ACHN (cell line): ENCODE data around the gene GSDMA.
"Not testable (repeated sequence)": the region's sequence is repeated elsewhere in the genome, so short reads cannot be mapped to it uniquely, and the experiment has no call there.

Experiments
- DNase-seq: peaks from one replicate; pipeline ENCODE4 v3.0.0-alpha.2; 2015
- in situ Hi-C: cut with HindIII; loops from 2 replicates; pipeline ENCODE4 v1.10.0; 2017; ENCODE audit warnings: low sequenced_read_pairs, low pct_ligation_motif_present, low pct_unique_long_range_greater_than_20kb

Gene GSDMA

GRCh38 chr17:39979893-39980350 is 17.1 kb downstream of the GSDMA start:
- in situ Hi-C loops, result no loop called here
- DNase-seq, result peak; percentile 54

- in situ Hi-C loops, result no loop called here
- peak; percentile 100 for DNase-seq
Measured at GRCh38 chr17:39980351-39981206, 17.8 kb downstream of the GSDMA start, which contains the start of gene PSMD3. Gene PSMD3 (plus strand): TSS chr17:39980807. CDS start chr17:39980971, 164 bp downstream.

- in situ Hi-C loops, result no loop called here
- no peak for DNase-seq
Measured at GRCh38 chr17:39981207-39981741, 18.5 kb downstream of the GSDMA start.

GRCh38 chr17:39981766-39982375 is 19.1 kb downstream of the GSDMA start:
- in situ Hi-C loops, result no loop called here
- no peak for DNase-seq

- DNase-seq, result no peak
- in situ Hi-C loops, result no loop called here
Measured at GRCh38 chr17:39988206-39988810, 25.5 kb downstream of the GSDMA start.

- DNase-seq, result no peak
- in situ Hi-C loops, result no loop called here
Measured at GRCh38 chr17:39994448-39994847, 31.6 kb downstream of the GSDMA start.

- DNase-seq, result no peak
- in situ Hi-C loops, result no loop called here
Measured at GRCh38 chr17:39995438-39995837, 32.6 kb downstream of the GSDMA start.

- in situ Hi-C loops, result no loop called here
- DNase-seq, result no peak
Measured at GRCh38 chr17:39996162-39996561, 33.4 kb downstream of the GSDMA start.

- in situ Hi-C loops, result no loop called here
- no peak for DNase-seq
Measured at GRCh38 chr17:39996800-39997199, 34.0 kb downstream of the GSDMA start.

- in situ Hi-C loops, result no loop called here
- no peak for DNase-seq
Measured at GRCh38 chr17:39997543-39997942, 34.7 kb downstream of the GSDMA start.

GRCh38 chr17:39999067-39999466 is 36.3 kb downstream of the GSDMA start:
- in situ Hi-C loops, result no loop called here
- DNase-seq, result no peak

- DNase-seq, result no peak
- in situ Hi-C loops, result no loop called here
Measured at GRCh38 chr17:40000161-40000560, 37.4 kb downstream of the GSDMA start.

GRCh38 chr17:40001335-40001734 is 38.5 kb downstream of the GSDMA start:
- in situ Hi-C loops, DNase-seq: not testable (repeated sequence)

- no peak for DNase-seq
Measured at GRCh38 chr17:40004072-40004471, 41.3 kb downstream of the GSDMA start.

GRCh38 chr17:40004712-40005111 is 41.9 kb downstream of the GSDMA start:
- in situ Hi-C loops, result no loop called here
- no peak for DNase-seq

More at GRCh38 chr17:40004072-40004471, 41.3 kb downstream of the GSDMA start:
- in situ Hi-C loops, result no loop called here

- DNase-seq, result no peak
- in situ Hi-C loops, result no loop called here
Measured at GRCh38 chr17:40005520-40005919, 42.7 kb downstream of the GSDMA start.

GRCh38 chr17:40010946-40011500 is 48.2 kb downstream of the GSDMA start:
- in situ Hi-C loops, result not testable (repeated sequence)

GRCh38 chr17:40012017-40012647 is 49.3 kb downstream of the GSDMA start:
- in situ Hi-C loops, result not testable (repeated sequence)

More at GRCh38 chr17:40010946-40011500, 48.2 kb downstream of the GSDMA start:
- DNase-seq, result not testable (repeated sequence)

More at GRCh38 chr17:40012017-40012647, 49.3 kb downstream of the GSDMA start:
- DNase-seq, result not testable (repeated sequence)
